Progenitor cell of endocrine pancreas (in vitro differentiated cells): ENCODE data around the gene RNF144B. TPM values are rescaled to one million over a fixed set of nuclear protein-coding genes. Genes with fewer than 3 reads are reported as not detected.

Source experiments
- DNase-seq: peaks from one replicate; pipeline ENCODE4 v3.0.0; 2021; ENCODE audit warnings: low spot score; ENCODE audit not compliant: unreplicated experiment
- H3K27ac Mint-ChIP-seq: 2 replicates; pipeline ENCODE4 v1.8.0; 2021; ENCODE audit warnings: mild to moderate bottlenecking, moderate library complexity, mixed read lengths
- H3K27me3 Mint-ChIP-seq: 2 replicates; pipeline ENCODE4 v1.8.0; 2021; ENCODE audit warnings: mixed read lengths
- H3K36me3 Mint-ChIP-seq: 2 replicates; pipeline ENCODE4 v1.8.0; 2022; ENCODE audit warnings: mixed read lengths; ENCODE audit not compliant: insufficient read depth
- H3K4me1 Mint-ChIP-seq: 2 replicates; pipeline ENCODE4 v1.8.0; 2021; ENCODE audit warnings: low read depth, mixed read lengths
- H3K4me3 Mint-ChIP-seq: 2 replicates; pipeline ENCODE4 v1.8.0; 2021; ENCODE audit warnings: low read depth, mild to moderate bottlenecking, moderate library complexity, mixed read lengths
- H3K9me3 Mint-ChIP-seq: 2 replicates; pipeline ENCODE4 v1.8.0; 2021; ENCODE audit warnings: low read depth, mixed read lengths
- total RNA-seq: library from RNA; stranded (reverse); gene quantifications from 2 replicates; pipeline ENCODE4 v1.2.1, GENCODE V29; 2021
- TF ChIP-seq, protein P1 (sequence below): fragments of 200-600 bp; sonication (generic); IDR thresholded peaks from one replicate; pipeline ENCODE4 v1.5.0; 2021; ENCODE audit warnings: antibody characterized with exemption, mild to moderate bottlenecking; ENCODE audit not compliant: unreplicated experiment

The RNF144B gene
- total RNA-seq, 1 donor from 2014 or later, result 3.1 TPM

DNA sequence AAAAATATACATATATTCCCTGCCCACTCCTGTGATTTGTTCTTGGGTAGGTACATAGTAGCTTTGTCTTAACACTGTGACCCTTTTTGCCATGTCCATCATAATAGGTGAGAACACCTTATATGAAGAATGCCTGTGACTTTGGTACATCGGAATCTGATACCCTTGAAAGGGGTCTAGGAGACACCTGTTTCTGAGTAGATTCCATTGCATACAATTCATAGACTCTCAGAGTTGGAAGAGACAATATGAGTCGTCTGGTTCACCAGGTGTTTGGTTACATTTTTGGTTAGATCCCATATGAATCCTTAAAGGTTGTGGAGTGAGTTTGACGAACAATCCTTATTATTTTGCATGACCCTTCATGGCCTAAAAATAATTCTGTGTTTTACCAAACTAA, 36.3 kb downstream of the RNF144B start:
- H3K36me3 Mint-ChIP-seq, result no peaks in the 10 kb centered on the region
- DNase-seq, result no peak
- no peaks in the 10 kb centered on the region for H3K9me3 Mint-ChIP-seq
- no peak overlapping the region for H3K4me3 Mint-ChIP-seq
- no peak overlapping the region for H3K27ac Mint-ChIP-seq
- TF ChIP-seq, protein P1, sequence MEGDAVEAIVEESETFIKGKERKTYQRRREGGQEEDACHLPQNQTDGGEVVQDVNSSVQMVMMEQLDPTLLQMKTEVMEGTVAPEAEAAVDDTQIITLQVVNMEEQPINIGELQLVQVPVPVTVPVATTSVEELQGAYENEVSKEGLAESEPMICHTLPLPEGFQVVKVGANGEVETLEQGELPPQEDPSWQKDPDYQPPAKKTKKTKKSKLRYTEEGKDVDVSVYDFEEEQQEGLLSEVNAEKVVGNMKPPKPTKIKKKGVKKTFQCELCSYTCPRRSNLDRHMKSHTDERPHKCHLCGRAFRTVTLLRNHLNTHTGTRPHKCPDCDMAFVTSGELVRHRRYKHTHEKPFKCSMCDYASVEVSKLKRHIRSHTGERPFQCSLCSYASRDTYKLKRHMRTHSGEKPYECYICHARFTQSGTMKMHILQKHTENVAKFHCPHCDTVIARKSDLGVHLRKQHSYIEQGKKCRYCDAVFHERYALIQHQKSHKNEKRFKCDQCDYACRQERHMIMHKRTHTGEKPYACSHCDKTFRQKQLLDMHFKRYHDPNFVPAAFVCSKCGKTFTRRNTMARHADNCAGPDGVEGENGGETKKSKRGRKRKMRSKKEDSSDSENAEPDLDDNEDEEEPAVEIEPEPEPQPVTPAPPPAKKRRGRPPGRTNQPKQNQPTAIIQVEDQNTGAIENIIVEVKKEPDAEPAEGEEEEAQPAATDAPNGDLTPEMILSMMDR, result no peak
- H3K27me3 Mint-ChIP-seq, result no peaks in the 10 kb centered on the region
- H3K4me1 Mint-ChIP-seq, result peaks cover 8% of the 10 kb centered on the region

DNA sequence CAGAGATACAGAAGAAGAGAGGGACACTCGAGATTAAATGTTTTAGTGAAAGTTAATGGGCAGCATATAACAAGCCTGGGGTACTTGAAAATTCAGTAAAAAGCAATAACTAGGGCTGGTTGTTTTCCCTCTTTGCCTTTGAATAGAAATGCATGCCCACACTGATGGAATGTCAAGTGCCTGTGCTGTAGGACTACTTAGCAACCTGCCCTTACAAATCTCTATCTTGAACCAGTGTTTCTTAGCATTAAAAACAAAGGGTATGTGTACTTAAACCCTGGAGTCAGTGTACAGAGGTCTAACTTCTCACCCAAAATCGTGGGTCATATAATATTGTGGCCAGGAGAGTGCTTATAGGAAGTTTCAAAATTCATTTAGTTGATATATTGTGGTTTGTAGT, 37.1 kb downstream of the RNF144B start:
- no peak for DNase-seq
- TF ChIP-seq, protein P1, result no peak
- no peaks in the 10 kb centered on the region for H3K27me3 Mint-ChIP-seq
- H3K4me3 Mint-ChIP-seq, result no peak overlapping the region
- no peaks in the 10 kb centered on the region for H3K36me3 Mint-ChIP-seq
- H3K4me1 Mint-ChIP-seq, result peaks cover 8% of the 10 kb centered on the region
- no peaks in the 10 kb centered on the region for H3K9me3 Mint-ChIP-seq
- no peak overlapping the region for H3K27ac Mint-ChIP-seq

DNA sequence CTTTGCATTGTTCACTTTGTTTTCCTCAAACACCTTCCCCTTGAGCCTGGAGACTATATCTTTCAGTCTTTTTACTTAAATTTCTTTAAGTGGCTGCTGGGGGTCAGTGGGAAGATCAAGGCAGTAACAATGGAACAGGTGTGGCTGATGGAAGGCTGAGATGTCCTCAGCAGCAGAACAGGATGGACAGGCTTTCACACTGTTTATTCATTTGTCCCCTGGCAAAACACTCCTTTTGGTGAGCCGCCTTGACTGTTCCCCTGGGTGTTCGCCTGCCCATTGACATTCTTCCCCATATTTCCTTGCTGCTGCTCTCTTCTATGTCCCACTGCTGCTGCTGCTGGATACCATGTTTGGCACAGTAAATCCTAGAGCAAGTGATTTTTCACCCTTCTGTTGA, 38.1 kb downstream of the RNF144B start:
- H3K27me3 Mint-ChIP-seq, result no peaks in the 10 kb centered on the region
- no peaks in the 10 kb centered on the region for H3K9me3 Mint-ChIP-seq
- H3K27ac Mint-ChIP-seq, result no peak overlapping the region

DNA sequence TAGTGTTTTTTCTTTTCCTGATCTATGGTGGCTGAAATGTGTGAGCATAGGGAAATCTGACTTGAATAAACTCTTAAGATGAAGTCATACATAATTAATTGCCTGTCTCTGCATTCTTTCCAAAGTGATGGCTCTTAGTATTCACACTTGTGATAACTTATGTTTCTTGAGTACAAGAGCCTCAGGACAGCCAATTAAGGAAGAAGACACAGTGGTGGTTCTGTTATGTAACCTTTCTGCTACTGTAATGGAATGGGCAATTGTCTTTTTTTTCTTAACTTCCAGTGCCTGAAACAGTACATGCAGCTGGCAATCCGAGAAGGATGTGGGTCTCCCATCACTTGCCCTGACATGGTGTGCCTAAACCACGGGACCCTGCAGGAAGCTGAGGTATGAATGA, 40.1 kb downstream of the RNF144B start:
- Mint-ChIP-seq H3K9me3 (no peaks in the 10 kb centered on the region), H3K27me3 (no peaks in the 10 kb centered on the region), H3K4me1 (peaks cover 8% of the 10 kb centered on the region), H3K4me3 (no peak overlapping the region), H3K36me3 (no peaks in the 10 kb centered on the region), H3K27ac (no peak overlapping the region)
- TF ChIP-seq, protein P1, result no peak
- DNase-seq, result no peak

More for the DNA sequence above, 38.1 kb downstream of the RNF144B start:
- Mint-ChIP-seq H3K4me3 (no peak overlapping the region), H3K36me3 (no peaks in the 10 kb centered on the region), H3K4me1 (peaks cover 8% of the 10 kb centered on the region)
- no peak for DNase-seq
- TF ChIP-seq, protein P1, result no peak

DNA sequence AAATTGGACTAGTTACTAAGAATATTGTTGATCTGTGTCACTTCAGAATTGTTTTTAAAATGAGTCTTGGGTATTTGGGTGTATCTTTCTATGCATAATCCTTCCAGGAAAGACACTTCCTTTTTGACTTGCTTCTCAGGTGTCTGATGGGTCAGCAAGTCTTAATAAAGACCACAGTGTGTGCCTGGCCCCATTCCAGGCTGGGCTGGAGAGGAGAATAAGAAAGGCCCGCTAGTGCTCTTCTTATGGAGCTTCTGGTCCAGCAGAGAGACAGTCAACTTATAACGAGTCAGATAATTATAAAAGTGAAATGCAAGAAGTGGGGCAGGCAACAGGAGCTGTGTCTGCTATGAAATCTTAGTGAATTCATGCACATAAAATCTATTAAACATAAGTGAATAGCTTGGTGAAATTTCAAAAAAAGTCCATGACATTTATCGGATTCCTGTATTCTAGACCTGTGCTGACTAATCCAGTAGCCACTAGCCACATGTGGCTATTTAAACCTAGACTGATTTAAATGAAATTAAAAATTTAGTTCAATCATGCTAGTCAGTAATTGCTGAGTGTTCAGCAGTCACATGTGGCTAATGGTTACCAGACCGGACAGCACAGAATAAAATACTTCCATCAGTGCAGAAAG, 42.6 kb downstream of the RNF144B start:
- TF ChIP-seq, protein P1, result no peak
- Mint-ChIP-seq H3K27me3 (no peaks in the 10 kb centered on the region), H3K4me3 (no peak overlapping the region), H3K27ac (no peak overlapping the region), H3K4me1 (peaks cover 6% of the 10 kb centered on the region), H3K36me3 (no peaks in the 10 kb centered on the region), H3K9me3 (no peaks in the 10 kb centered on the region)
- no peak for DNase-seq
